DMS53 treated with DMSO at 0.1 percent for 48 hours (cell line): ENCODE data around the gene THAP5.
"Not testable (repeated sequence)": the region's sequence is repeated elsewhere in the genome, so short reads cannot be mapped to it uniquely, and the experiment has no call there.

Experiments used
- DNase-seq: peaks from one replicate; lab custom pipeline; 2025; ENCODE audit not compliant: unreplicated experiment; lab: John Stamatoyannopoulos, UW

THAP5 gene

GRCh38 chr7:108585843-108586242 is 16.3 kb upstream of the THAP5 start:
- DNase-seq: no peak

- no peak for DNase-seq
Measured at GRCh38 chr7:108584211-108584610, 14.7 kb upstream of the THAP5 start.

- DNase-seq: no peak
Measured at GRCh38 chr7:108581655-108582491, 12.4 kb upstream of the THAP5 start.

- DNase-seq: no peak
Measured at GRCh38 chr7:108580298-108580697, 10.8 kb upstream of the THAP5 start.

- DNase-seq: no peak
Measured at GRCh38 chr7:108578937-108579336, 9.4 kb upstream of the THAP5 start.

- DNase-seq: no peak
Measured at GRCh38 chr7:108576116-108576515, 6.6 kb upstream of the THAP5 start.

GRCh38 chr7:108575156-108575555 is 5.7 kb upstream of the THAP5 start:
- no peak for DNase-seq

- DNase-seq: no peak
Measured at GRCh38 chr7:108572480-108572879, 3.0 kb upstream of the THAP5 start.

GRCh38 chr7:108570146-108570755 is 745 bp upstream of the THAP5 start:
- peak; percentile 74 for DNase-seq

GRCh38 chr7:108568801-108569380 is 615 bp downstream of the THAP5 start:
- no peak for DNase-seq

- DNase-seq: no peak
Measured at GRCh38 chr7:108565987-108566386, 3.5 kb downstream of the THAP5 start.

- no peak for DNase-seq
Measured at GRCh38 chr7:108561047-108561619, 8.4 kb downstream of the THAP5 start.

- no peak for DNase-seq
Measured at GRCh38 chr7:108559253-108559652, 10.3 kb downstream of the THAP5 start.

GRCh38 chr7:108557617-108558016 is 11.9 kb downstream of the THAP5 start:
- no peak for DNase-seq

GRCh38 chr7:108557191-108557590 is 12.3 kb downstream of the THAP5 start:
- DNase-seq: no peak

- DNase-seq: not testable (repeated sequence)
Measured at GRCh38 chr7:108556665-108557064, 12.8 kb downstream of the THAP5 start.

- DNase-seq: not testable (repeated sequence)
Measured at GRCh38 chr7:108548141-108548896, 21.2 kb downstream of the THAP5 start.

GRCh38 chr7:108541478-108541877 is 28.0 kb downstream of the THAP5 start:
- no peak for DNase-seq

GRCh38 chr7:108538685-108539084 is 30.8 kb downstream of the THAP5 start:
- not testable (repeated sequence) for DNase-seq

GRCh38 chr7:108538236-108538635 is 31.3 kb downstream of the THAP5 start:
- not testable (repeated sequence) for DNase-seq

- no peak for DNase-seq
Measured at GRCh38 chr7:108537229-108537628, 32.3 kb downstream of the THAP5 start.
